T-cell (primary cell): ENCODE measurements around the gene LPAR2. TPM values are rescaled to one million over a fixed set of nuclear protein-coding genes. Genes with fewer than 3 reads are reported as not detected.

Experiments used
- ATAC-seq, 4 experiments: fragments of 200-7000 bp in 3 of 4; fragments of 150-1000 bp in 1 of 4; cut with Tn5 transposase; replicated peaks in 1 of 4; 1 replicate in 3 of 4; 2 replicates in 1 of 4; pipeline ENCODE4 v1.10.0; 2021; ENCODE audit warnings: moderate library complexity in 3 of 4, mild to moderate bottlenecking in 2 of 4, moderate number of reproducible peaks in 1 of 4
- CTCF ChIA-PET, 2 donors: fragments of 300-600 bp; sonication (Branson Sonifier 250); formaldehyde crosslinking; loops; one replicate each; lab custom pipeline; 2022; ENCODE audit warnings: antibody characterized with exemption in 2 of 2; lab: Charles Lee
- POLR2A ChIA-PET, 2 donors: fragments of 300-600 bp; sonication (Branson Sonifier 250); formaldehyde crosslinking; loops; one replicate each; lab custom pipeline; 2022; ENCODE audit warnings: antibody characterized with exemption in 2 of 2; lab: Charles Lee
- DNase-seq, 35 experiments: peaks; one replicate each; pipeline versions ENCODE4 v3.0.0 to v3.0.0-alpha.2; 2013 to 2023
- H3K27ac ChIP-seq: one replicate; pipeline ENCODE4 v1.5.1; 2013; ENCODE audit warnings: low read length
- H3K27me3 ChIP-seq, 2 experiments: replicated peaks in 1 of 2; 1 replicate in 1 of 2; 2 replicates in 1 of 2; pipeline versions ENCODE4 v1.6.1 to v1.7.0; 2013; ENCODE audit warnings: low read length in 1 of 2, mixed read lengths in 1 of 2; ENCODE audit not compliant: control insufficient read depth in 2 of 2, insufficient read depth in 2 of 2; ENCODE audit errors: extremely low read depth in 1 of 2
- H3K36me3 ChIP-seq, 2 donors: 1 replicate in 1 of 2; 2 replicates in 1 of 2; pipeline versions ENCODE4 v1.6.1 to v1.7.0; 2013; ENCODE audit warnings: low read length in 1 of 2; ENCODE audit not compliant: control insufficient read depth in 2 of 2, insufficient read depth in 1 of 2; ENCODE audit errors: extremely low read depth in 1 of 2
- H3K4me1 ChIP-seq, 2 experiments: 1 replicate in 1 of 2; 2 replicates in 1 of 2; pipeline versions ENCODE4 v1.6.1 to v1.7.0; 2013; ENCODE audit warnings: low read length in 2 of 2, mixed read lengths in 1 of 2; ENCODE audit not compliant: insufficient read depth in 2 of 2, control insufficient read depth in 1 of 2; ENCODE audit errors: extremely low read depth in 1 of 2
- H3K4me3 ChIP-seq, 2 donors: 1 replicate in 1 of 2; 2 replicates in 1 of 2; pipeline versions ENCODE4 v1.5.1 to v1.7.0; 2013; ENCODE audit warnings: mild to moderate bottlenecking in 2 of 2, low read length in 1 of 2, moderate library complexity in 1 of 2; ENCODE audit not compliant: control insufficient read depth in 1 of 2; ENCODE audit errors: extremely low read depth in 1 of 2
- H3K9me3 ChIP-seq: 2 replicates; pipeline ENCODE4 v1.7.0; 2013
- H3K27ac Mint-ChIP-seq, 2 donors: one replicate each; pipeline ENCODE4 v1.8.0; 2020 to 2021; ENCODE audit warnings: mild to moderate bottlenecking in 2 of 2, mixed read lengths in 2 of 2
- H3K27me3 Mint-ChIP-seq, 2 donors: one replicate each; pipeline ENCODE4 v1.8.0; 2021 to 2022; ENCODE audit warnings: mixed read lengths in 2 of 2
- H3K36me3 Mint-ChIP-seq: one replicate; pipeline ENCODE4 v1.8.0; 2021; ENCODE audit warnings: mixed read lengths
- H3K4me1 Mint-ChIP-seq, 3 donors: one replicate each; pipeline ENCODE4 v1.8.0; 2020 to 2022; ENCODE audit warnings: mixed read lengths in 3 of 3, mild to moderate bottlenecking in 1 of 3
- H3K4me3 Mint-ChIP-seq, 3 donors: one replicate each; pipeline ENCODE4 v1.8.0; 2020 to 2022; ENCODE audit warnings: mild to moderate bottlenecking in 3 of 3, mixed read lengths in 3 of 3, moderate library complexity in 3 of 3
- H3K9me3 Mint-ChIP-seq, 3 donors: one replicate each; pipeline ENCODE4 v1.8.0; 2020 to 2022; ENCODE audit warnings: mixed read lengths in 3 of 3
- WGBS: methylation state at CpG from one replicate; pipeline ENCODE4 v1.1.5; 2013; ENCODE audit warnings: missing lambda C conversion rate; ENCODE audit not compliant: insufficient coverage; 5-methylcytosine and 5-hydroxymethylcytosine counted together
- total RNA-seq, 35 experiments: library from RNA in 6 of 35; stranded (reverse) in 6 of 35; fragments of 120-200 nt in 1 of 35; gene quantifications; one replicate each; pipeline versions ENCODE4 v1.2.1 to v1.2.4 and lab custom pipeline; 2013 to 2026

The LPAR2 gene
- total RNA-seq, 5 donors from 2014 or later (not counting 1 experiment from before 2014, with no cell fraction given) = 78.3 to 106 (median 82.4) TPM

- Histone ChIP-seq H3K27me3 (no peaks in the 10 kb centered on the region), H3K27ac (no peak overlapping the region), H3K4me3 (no peak overlapping the region), H3K4me1 (peaks cover 0 to 17% of the 10 kb centered on the region in 2 experiments), H3K9me3 (no peaks in the 10 kb centered on the region), H3K36me3 (peaks cover 35 to 74% of the 10 kb centered on the region in 2 donors)
- POLR2A ChIA-PET = no interaction called here
- ATAC-seq (no peak), DNase-seq (no peak)
- WGBS = over 99% methylated on average over 12 of the region's 14 CpGs
- Mint-ChIP-seq H3K27me3 (no peaks in the 10 kb centered on the region), H3K36me3 (peaks cover 44% of the 10 kb centered on the region), H3K27ac (no peak overlapping the region), H3K4me1 (peaks cover 21 to 28% (median 25%) of the 10 kb centered on the region in 3 donors), H3K4me3 (no peak overlapping the region), H3K9me3 (no peaks in the 10 kb centered on the region)
- CTCF ChIA-PET = no interaction called here
Observed at GRCh38 chr19:19635313-19635702, 7.3 kb upstream of the LPAR2 start.

- Histone ChIP-seq H3K27ac (no peak overlapping the region), H3K4me1 (peaks cover 0 to 11% of the 10 kb centered on the region in 2 experiments), H3K27me3 (no peaks in the 10 kb centered on the region), H3K9me3 (no peaks in the 10 kb centered on the region), H3K4me3 (no peak overlapping the region), H3K36me3 (peaks cover 35 to 70% of the 10 kb centered on the region in 2 donors)
- ChIA-PET CTCF (no interaction called here), POLR2A (no interaction called here)
- ATAC-seq (peak in 1 of 4 experiments; percentile 26), DNase-seq (no peak)
- H3K36me3 Mint-ChIP-seq = peaks cover 40% of the 10 kb centered on the region
- H3K9me3 Mint-ChIP-seq = no peaks in the 10 kb centered on the region
- H3K4me1 Mint-ChIP-seq = peaks cover 21 to 22% (median 21%) of the 10 kb centered on the region in 3 donors
- 86% methylated on average over 35 of the region's 36 CpGs for WGBS
- no peaks in the 10 kb centered on the region for H3K27me3 Mint-ChIP-seq
- H3K4me3 Mint-ChIP-seq = no peak overlapping the region
- H3K27ac Mint-ChIP-seq = peak overlapping the region; percentile 68 to 70
Observed at GRCh38 chr19:19634516-19635312, 6.7 kb upstream of the LPAR2 start.

- H3K4me1 Mint-ChIP-seq = peaks cover 19 to 22% (median 21%) of the 10 kb centered on the region in 3 donors
- ChIA-PET POLR2A (interaction anchor here in 1 of 2 donors (0.6 kb wide), 1 partner anchor 18 kb away, joined by 6 read pairs; no protein-coding TSS in a partner anchor), CTCF (no interaction called here)
- Histone ChIP-seq H3K27ac (no peak overlapping the region), H3K27me3 (no peaks in the 10 kb centered on the region), H3K4me1 (peaks cover 0 to 12% of the 10 kb centered on the region in 2 experiments), H3K36me3 (peaks cover 35 to 68% of the 10 kb centered on the region in 2 donors), H3K4me3 (no peak overlapping the region), H3K9me3 (no peaks in the 10 kb centered on the region)
- peaks cover 40% of the 10 kb centered on the region for H3K36me3 Mint-ChIP-seq
- peak overlapping the region; percentile 36 to 68 for H3K27ac Mint-ChIP-seq
- DNase-seq (no peak), ATAC-seq (no peak)
- WGBS = 94% methylated on average over 19 of the region's 22 CpGs
- no peaks in the 10 kb centered on the region for H3K9me3 Mint-ChIP-seq
- H3K4me3 Mint-ChIP-seq = no peak overlapping the region
- H3K27me3 Mint-ChIP-seq = no peaks in the 10 kb centered on the region
Observed at GRCh38 chr19:19633711-19634515, 5.9 kb upstream of the LPAR2 start.

- no peaks in the 10 kb centered on the region for H3K9me3 ChIP-seq
- Mint-ChIP-seq H3K4me1 (peaks cover 19 to 23% (median 23%) of the 10 kb centered on the region in 3 donors), H3K36me3 (peaks cover 37% of the 10 kb centered on the region), H3K27me3 (no peaks in the 10 kb centered on the region), H3K9me3 (no peaks in the 10 kb centered on the region), H3K4me3 (no peak overlapping the region), H3K27ac (no peak overlapping the region)
- peaks cover 35 to 59% of the 10 kb centered on the region in 2 donors for H3K36me3 ChIP-seq
- no peak overlapping the region for H3K27ac ChIP-seq
- DNase-seq = no peak
- 84% methylated on average over 5 of the region's 5 CpGs for WGBS
- H3K4me1 ChIP-seq = peaks cover 0 to 20% of the 10 kb centered on the region in 2 experiments
- ChIA-PET POLR2A (no interaction called here), CTCF (no interaction called here)
- no peak overlapping the region for H3K4me3 ChIP-seq
- no peaks in the 10 kb centered on the region for H3K27me3 ChIP-seq
- no peak for ATAC-seq
Observed at GRCh38 chr19:19632661-19633060, 4.6 kb upstream of the LPAR2 start.

GRCh38 chr19:19631346-19631745 is 3.3 kb upstream of the LPAR2 start:
- H3K27ac ChIP-seq = no peak overlapping the region
- H3K9me3 ChIP-seq = no peaks in the 10 kb centered on the region
- DNase-seq (no peak), ATAC-seq (no peak)
- ChIA-PET CTCF (no interaction called here), POLR2A (no interaction called here)
- Mint-ChIP-seq H3K4me1 (peaks cover 29 to 36% (median 36%) of the 10 kb centered on the region in 3 donors), H3K27ac (peak overlapping the region in 1 of 2 donors; percentile 23), H3K4me3 (no peak overlapping the region), H3K36me3 (peaks cover 39% of the 10 kb centered on the region), H3K9me3 (no peaks in the 10 kb centered on the region), H3K27me3 (no peaks in the 10 kb centered on the region)
- H3K4me1 ChIP-seq = peaks cover 7 to 31% of the 10 kb centered on the region in 2 experiments
- no peak overlapping the region for H3K4me3 ChIP-seq
- peaks cover 27 to 48% of the 10 kb centered on the region in 2 donors for H3K36me3 ChIP-seq
- over 99% methylated on average over 7 of the region's 7 CpGs for WGBS
- H3K27me3 ChIP-seq = no peaks in the 10 kb centered on the region

- no peaks in the 10 kb centered on the region for H3K9me3 ChIP-seq
- peak overlapping the region in 1 of 3 donors; percentile 36 for H3K4me3 Mint-ChIP-seq
- no peak for DNase-seq
- no peaks in the 10 kb centered on the region for H3K27me3 Mint-ChIP-seq
- POLR2A ChIA-PET = no interaction called here
- H3K4me3 ChIP-seq = no peak overlapping the region
- WGBS = no CpG with 5 or more reads among the region's 2 CpGs
- peaks cover 31 to 42% (median 38%) of the 10 kb centered on the region in 3 donors for H3K4me1 Mint-ChIP-seq
- no peaks in the 10 kb centered on the region for H3K27me3 ChIP-seq
- peaks cover 23 to 42% of the 10 kb centered on the region in 2 donors for H3K36me3 ChIP-seq
- peaks cover 7 to 38% of the 10 kb centered on the region in 2 experiments for H3K4me1 ChIP-seq
- no peak overlapping the region for H3K27ac ChIP-seq
- ATAC-seq = no peak
- CTCF ChIA-PET = no interaction called here
- peak overlapping the region in 1 of 2 donors; percentile 52 for H3K27ac Mint-ChIP-seq
- no peaks in the 10 kb centered on the region for H3K9me3 Mint-ChIP-seq
- peaks cover 39% of the 10 kb centered on the region for H3K36me3 Mint-ChIP-seq
Observed at GRCh38 chr19:19630426-19630825, 2.4 kb upstream of the LPAR2 start.
